Upper lobe of left lung (tissue), 6 donors: ENCODE results near the gene LRBA. TPM values are rescaled to one million over a fixed set of nuclear protein-coding genes. Genes with fewer than 3 reads are reported as not detected.
"Not testable (repeated sequence)": the region's sequence is repeated elsewhere in the genome, so short reads cannot be mapped to it uniquely, and the experiment has no call there.

Source experiments
- ATAC-seq, 2 donors: fragments of 200-7000 bp; cut with Tn5 transposase; one replicate each; pipeline ENCODE4 v1.9.1; 2022; ENCODE audit warnings: mild to moderate bottlenecking in 2 of 2, moderate library complexity in 2 of 2; ENCODE audit not compliant: low FRiP score in 2 of 2
- DNase-seq, 2 donors: peaks; one replicate each; pipeline ENCODE4 v3.0.0-alpha.2; 2019 to 2020
- H3K27ac ChIP-seq, 4 donors: fragments of 200-600 bp; sonication (generic); one replicate each; pipeline ENCODE4 v1.5.1; 2016 to 2019
- H3K27me3 ChIP-seq, 4 donors: fragments of 200-600 bp; sonication (generic); one replicate each; pipeline ENCODE4 v1.5.1; 2017 to 2019
- H3K36me3 ChIP-seq, 4 donors: fragments of 200-600 bp; sonication (generic); one replicate each; pipeline ENCODE4 v1.5.1; 2016 to 2019
- H3K4me1 ChIP-seq, 4 donors: fragments of 200-600 bp; sonication (generic); one replicate each; pipeline ENCODE4 v1.5.1; 2018 to 2019
- H3K4me3 ChIP-seq, 4 donors: fragments of 200-600 bp; sonication (generic); one replicate each; pipeline ENCODE4 v1.5.1; 2017 to 2019; ENCODE audit warnings: mild to moderate bottlenecking in 2 of 4, moderate library complexity in 1 of 4
- H3K9me3 ChIP-seq, 4 donors: fragments of 200-600 bp; sonication (generic); one replicate each; pipeline ENCODE4 v1.5.1; 2018 to 2019
- EP300 ChIP-seq, 4 donors: sonication (generic); formaldehyde crosslinking; IDR thresholded peaks; one replicate each; pipeline ENCODE4 v1.5.1; 2017; ENCODE audit warnings: antibody characterized with exemption in 4 of 4, control low read depth in 2 of 4
- POLR2A ChIP-seq, 4 donors: fragments of 450-650 bp; IDR thresholded peaks; one replicate each; pipeline ENCODE4 v1.5.1; 2016 to 2017; ENCODE audit warnings: antibody characterized with exemption in 4 of 4, mild to moderate bottlenecking in 2 of 4
- POLR2AphosphoS5 ChIP-seq, 2 donors: sonication (generic); formaldehyde crosslinking; IDR thresholded peaks; one replicate each; pipeline ENCODE4 v1.5.1; 2017; ENCODE audit warnings: antibody characterized with exemption in 2 of 2
- WGBS, 2 donors: methylation state at CpG; one replicate each; pipeline ENCODE4 v1.1.5; 2017 to 2018; 5-methylcytosine and 5-hydroxymethylcytosine counted together
- total RNA-seq, 6 donors: library from RNA; depleted of rRNA in 4 of 6; stranded (reverse); fragments of >200 nt in 4 of 6; gene quantifications; one replicate each; pipeline versions ENCODE4 v1.1.0 to v1.2.1, GENCODE V29; 2016 to 2021
- TF ChIP-seq, protein P1 (sequence below), 6 experiments: fragments of 450-650 bp in 4 of 6; fragments of 200-600 bp in 2 of 6; sonication (generic) in 2 of 6; IDR thresholded peaks; one replicate each; pipeline ENCODE4 v1.5.1; 2016 to 2019; ENCODE audit warnings: antibody characterized with exemption in 6 of 6
- donor health status: DM: no; HTN: no; CAD: no; lungs with moderate emphysema.
- donor health status: DM: no; HTN: yes; CAD: no; lungs with severe emphysema.

Gene LRBA
- total RNA-seq, 6 donors from 2014 or later = 34.7 to 139 (median 56.4) TPM

DNA sequence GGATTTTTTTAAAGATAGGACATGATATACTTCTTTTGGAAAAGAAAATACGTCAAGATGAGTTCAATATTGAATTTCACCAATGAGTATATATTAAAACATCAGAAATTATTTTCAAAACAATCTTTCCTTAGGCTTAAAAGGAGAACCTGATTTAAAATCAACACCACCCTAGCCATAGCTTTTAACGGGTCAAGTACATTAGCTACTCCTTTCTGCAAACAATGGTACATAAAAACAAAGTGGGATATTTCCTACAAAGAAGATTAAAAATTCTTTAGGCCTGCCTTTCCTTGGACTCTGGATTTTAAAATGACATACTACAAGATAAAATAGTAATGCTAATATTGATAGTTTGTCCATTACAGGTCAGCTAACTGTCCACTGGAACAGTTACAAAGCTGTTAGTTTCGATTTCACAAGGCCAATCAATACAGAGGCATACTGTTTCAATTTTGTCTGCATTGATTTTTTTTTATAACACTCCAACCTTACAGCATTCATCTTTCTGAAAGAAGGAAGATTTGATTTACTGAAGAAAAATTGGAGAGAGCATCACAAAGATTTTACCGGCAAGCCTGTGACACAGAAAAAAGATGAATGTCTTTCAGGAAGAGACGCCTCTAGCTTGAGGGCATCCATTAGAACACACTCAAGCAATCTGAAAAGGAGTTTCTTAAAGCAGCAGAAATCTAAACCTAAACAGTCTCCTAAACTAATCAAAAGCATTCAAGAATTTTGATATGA is 335.9 kb downstream of the LRBA start:
- Histone ChIP-seq H3K27ac (no peak overlapping the region), H3K4me3 (no peak overlapping the region), H3K4me1 (no peaks in the 10 kb centered on the region), H3K27me3 (no peaks in the 10 kb centered on the region), H3K9me3 (no peaks in the 10 kb centered on the region), H3K36me3 (peaks cover 0 to 5% (median 0%) of the 10 kb centered on the region in 4 donors)
- WGBS, 2 donors = 83 to 87% methylated on average over 5 of the region's 5 CpGs
- TF ChIP-seq EP300 (IDR thresholded peaks at IDR 0.05) (no peak), POLR2A (IDR thresholded peaks at IDR 0.05) (no peak), POLR2AphosphoS5 (IDR thresholded peaks at IDR 0.05) (no peak)
- TF ChIP-seq, protein P1, sequence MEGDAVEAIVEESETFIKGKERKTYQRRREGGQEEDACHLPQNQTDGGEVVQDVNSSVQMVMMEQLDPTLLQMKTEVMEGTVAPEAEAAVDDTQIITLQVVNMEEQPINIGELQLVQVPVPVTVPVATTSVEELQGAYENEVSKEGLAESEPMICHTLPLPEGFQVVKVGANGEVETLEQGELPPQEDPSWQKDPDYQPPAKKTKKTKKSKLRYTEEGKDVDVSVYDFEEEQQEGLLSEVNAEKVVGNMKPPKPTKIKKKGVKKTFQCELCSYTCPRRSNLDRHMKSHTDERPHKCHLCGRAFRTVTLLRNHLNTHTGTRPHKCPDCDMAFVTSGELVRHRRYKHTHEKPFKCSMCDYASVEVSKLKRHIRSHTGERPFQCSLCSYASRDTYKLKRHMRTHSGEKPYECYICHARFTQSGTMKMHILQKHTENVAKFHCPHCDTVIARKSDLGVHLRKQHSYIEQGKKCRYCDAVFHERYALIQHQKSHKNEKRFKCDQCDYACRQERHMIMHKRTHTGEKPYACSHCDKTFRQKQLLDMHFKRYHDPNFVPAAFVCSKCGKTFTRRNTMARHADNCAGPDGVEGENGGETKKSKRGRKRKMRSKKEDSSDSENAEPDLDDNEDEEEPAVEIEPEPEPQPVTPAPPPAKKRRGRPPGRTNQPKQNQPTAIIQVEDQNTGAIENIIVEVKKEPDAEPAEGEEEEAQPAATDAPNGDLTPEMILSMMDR (IDR thresholded peaks at IDR 0.05) = no peak
- DNase-seq (no peak), ATAC-seq (no peak)

DNA sequence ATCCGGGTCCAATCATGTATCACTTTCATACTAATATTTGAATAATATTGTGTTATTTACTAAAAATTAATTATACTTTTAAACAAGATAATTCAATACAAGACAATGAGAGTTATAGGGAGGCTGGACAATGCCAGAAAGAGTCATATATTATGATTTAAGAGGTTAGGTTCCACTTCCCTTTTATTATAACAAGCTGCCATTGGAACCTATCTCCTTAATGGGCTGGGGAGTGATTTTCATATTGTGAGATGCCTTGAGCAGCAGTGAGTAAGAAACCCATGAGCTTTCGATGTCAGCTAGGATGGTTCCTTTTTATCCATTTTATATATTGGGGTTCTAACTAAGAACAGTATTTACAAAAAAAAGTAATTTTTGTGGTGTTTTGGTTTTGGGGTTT is 341.3 kb downstream of the LRBA start:
- H3K27me3 ChIP-seq = no peaks in the 10 kb centered on the region
- H3K27ac ChIP-seq = no peak overlapping the region
- no peaks in the 10 kb centered on the region for H3K4me1 ChIP-seq
- no peaks in the 10 kb centered on the region for H3K9me3 ChIP-seq
- no peak for ATAC-seq
- WGBS, 2 donors = 88 to 97% methylated on average over 2 of the region's 2 CpGs
- DNase-seq = no peak
- TF ChIP-seq EP300 (IDR thresholded peaks at IDR 0.05) = no peak
- TF ChIP-seq POLR2AphosphoS5 (IDR thresholded peaks at IDR 0.05) = no peak
- no peak for TF ChIP-seq POLR2A (IDR thresholded peaks at IDR 0.05)
- TF ChIP-seq, protein P1 (IDR thresholded peaks at IDR 0.05) = no peak
- no peak overlapping the region for H3K4me3 ChIP-seq
- no peaks in the 10 kb centered on the region for H3K36me3 ChIP-seq

DNA sequence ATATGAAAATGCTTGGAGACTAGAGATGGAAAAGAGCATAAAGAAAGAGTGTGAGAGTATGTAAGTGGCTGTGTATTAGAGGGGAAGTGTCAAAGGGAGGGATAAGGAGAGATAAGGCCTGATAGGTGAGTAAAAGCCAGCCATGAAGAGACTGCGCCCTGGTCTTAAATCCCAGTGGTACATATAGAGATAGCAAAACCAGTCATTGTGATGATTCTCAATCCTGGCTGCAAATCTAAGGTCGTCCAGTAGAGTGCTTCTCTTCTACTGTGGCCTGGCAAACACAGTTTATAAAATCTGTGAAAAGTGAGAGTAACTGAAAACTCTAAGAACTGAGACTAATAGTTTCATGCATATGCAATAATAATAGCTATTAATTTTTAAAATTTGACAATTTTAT is 346.3 kb downstream of the LRBA start:
- ATAC-seq = no peak
- Histone ChIP-seq H3K4me3 (no peak overlapping the region), H3K9me3 (no peaks in the 10 kb centered on the region), H3K4me1 (peaks cover 0 to 3% (median 0%) of the 10 kb centered on the region in 4 donors), H3K27ac (no peak overlapping the region), H3K27me3 (no peaks in the 10 kb centered on the region), H3K36me3 (no peaks in the 10 kb centered on the region)
- 89 to 94% methylated on average over 2 of the region's 2 CpGs for WGBS, 2 donors
- no peak for TF ChIP-seq POLR2AphosphoS5 (IDR thresholded peaks at IDR 0.05)
- TF ChIP-seq POLR2A (IDR thresholded peaks at IDR 0.05) = no peak
- no peak for TF ChIP-seq EP300 (IDR thresholded peaks at IDR 0.05)
- TF ChIP-seq, protein P1 (IDR thresholded peaks at IDR 0.05) = no peak
- DNase-seq = no peak

DNA sequence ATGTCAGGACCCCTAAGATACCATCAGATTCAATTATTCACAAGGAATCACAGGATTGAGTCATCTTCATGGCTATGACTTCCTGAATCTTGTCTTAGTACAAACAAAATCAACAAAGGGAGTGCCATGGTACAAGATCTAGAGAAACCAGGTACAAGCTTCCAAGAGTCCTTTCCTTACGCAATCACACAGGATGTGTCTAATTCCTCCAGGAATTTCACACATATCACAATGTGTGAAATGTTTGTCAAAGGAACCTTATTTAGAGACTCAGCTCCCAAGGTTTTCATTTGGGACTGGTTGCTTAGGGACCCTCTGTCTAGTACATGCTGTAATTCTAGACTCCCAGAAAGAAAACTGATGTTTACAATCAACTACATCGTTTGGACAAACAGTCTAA is 350.1 kb downstream of the LRBA start:
- no peak overlapping the region for H3K27ac ChIP-seq
- DNase-seq = no peak
- H3K4me1 ChIP-seq = peaks cover 0 to 3% (median 0%) of the 10 kb centered on the region in 4 donors
- no peak for TF ChIP-seq EP300 (IDR thresholded peaks at IDR 0.05)
- TF ChIP-seq, protein P1 (IDR thresholded peaks at IDR 0.05) = no peak
- TF ChIP-seq POLR2AphosphoS5 (IDR thresholded peaks at IDR 0.05) = no peak
- no peak for TF ChIP-seq POLR2A (IDR thresholded peaks at IDR 0.05)
- no peaks in the 10 kb centered on the region for H3K9me3 ChIP-seq
- no peaks in the 10 kb centered on the region for H3K27me3 ChIP-seq
- H3K36me3 ChIP-seq = no peaks in the 10 kb centered on the region
- no peak for ATAC-seq
- no peak overlapping the region for H3K4me3 ChIP-seq
- WGBS, 2 donors = 67 to 85% methylated on average over 2 of the region's 2 CpGs

DNA sequence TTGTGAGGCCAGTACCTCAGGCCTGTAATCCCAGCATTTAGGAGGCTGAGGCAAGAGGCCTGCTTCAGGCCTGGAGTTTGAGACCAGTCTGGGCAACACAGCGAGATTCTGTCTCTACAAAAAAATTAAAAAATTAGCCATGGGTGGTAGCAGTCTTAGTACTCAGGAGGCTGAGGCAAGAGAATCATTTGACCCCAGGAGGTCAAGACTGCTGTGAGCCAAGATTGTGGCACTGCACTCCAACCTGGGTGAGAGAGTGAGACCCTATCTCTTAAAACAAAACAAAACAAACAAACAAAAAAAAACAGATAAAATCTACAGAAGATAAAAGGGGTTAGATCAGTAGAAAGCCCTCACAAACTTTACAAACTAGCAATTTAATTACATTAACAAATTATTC is 352.4 kb downstream of the LRBA start:
- no peak overlapping the region for H3K27ac ChIP-seq
- no peak overlapping the region for H3K4me3 ChIP-seq
- ATAC-seq = no peak
- no peaks in the 10 kb centered on the region for H3K27me3 ChIP-seq
- H3K36me3 ChIP-seq = no peaks in the 10 kb centered on the region
- peaks cover 0 to 3% (median 0%) of the 10 kb centered on the region in 4 donors for H3K4me1 ChIP-seq
- no peak for TF ChIP-seq POLR2A (IDR thresholded peaks at IDR 0.05)
- no peak for TF ChIP-seq POLR2AphosphoS5 (IDR thresholded peaks at IDR 0.05)
- no peak for TF ChIP-seq EP300 (IDR thresholded peaks at IDR 0.05)
- TF ChIP-seq, protein P1 (IDR thresholded peaks at IDR 0.05) = no peak
- no peaks in the 10 kb centered on the region for H3K9me3 ChIP-seq
- DNase-seq = no peak
- 100% methylated on average over 1 of the region's 1 CpG for WGBS, 2 donors

DNA sequence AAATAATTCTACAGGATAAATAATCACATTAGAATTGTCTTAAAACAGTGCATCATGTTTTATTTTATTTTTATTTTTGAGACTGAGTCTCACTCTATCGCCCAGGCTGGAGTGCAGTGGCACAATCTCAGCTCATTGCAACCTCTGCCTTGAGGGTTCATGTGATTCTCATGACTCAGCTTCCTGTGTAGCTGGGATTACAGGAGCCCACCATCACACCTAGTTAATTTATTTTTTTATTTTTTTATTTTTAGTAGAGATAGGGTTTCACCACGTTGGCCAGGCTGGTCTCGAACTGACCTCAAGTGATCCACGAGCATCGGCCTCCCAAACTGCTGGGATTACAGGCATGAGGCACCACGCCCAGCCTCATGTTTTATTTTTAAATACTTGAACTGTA is 353.5 kb downstream of the LRBA start:
- not testable (repeated sequence) for H3K27me3 ChIP-seq, H3K36me3 ChIP-seq, H3K4me1 ChIP-seq, H3K9me3 ChIP-seq, DNase-seq, ATAC-seq, H3K27ac ChIP-seq, H3K4me3 ChIP-seq
- WGBS, 2 donors = 89% methylated on average over 6 of the region's 6 CpGs

DNA sequence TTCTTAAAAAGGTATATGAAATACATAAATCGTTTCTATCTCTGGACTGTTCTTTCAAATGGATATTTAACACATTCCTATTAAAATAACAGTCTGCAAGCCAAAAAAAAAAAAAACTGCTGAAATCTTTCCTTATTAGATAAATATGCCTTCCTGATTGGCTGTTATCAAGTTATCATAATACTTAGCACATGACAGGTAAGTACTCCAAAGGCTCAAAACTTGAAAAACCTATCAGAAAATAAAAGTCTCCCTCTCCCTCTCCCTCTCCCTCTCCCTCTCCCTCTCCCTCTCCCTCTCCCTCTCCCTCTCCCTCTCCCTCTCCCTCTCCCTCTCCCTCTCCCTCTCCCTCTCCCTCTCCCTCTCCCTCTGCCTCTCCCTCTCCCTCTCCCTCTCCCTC is 356.8 kb downstream of the LRBA start:
- not testable (repeated sequence) for H3K4me3 ChIP-seq, H3K4me1 ChIP-seq, DNase-seq, H3K27ac ChIP-seq, H3K36me3 ChIP-seq, ATAC-seq, H3K27me3 ChIP-seq, H3K9me3 ChIP-seq
- 96 to 100% methylated on average over 1 of the region's 1 CpG for WGBS, 2 donors
